Heart right ventricle (tissue), 16 donors: Measurements from ENCODE around the gene ERP44. TPM values are rescaled to one million over a fixed set of nuclear protein-coding genes. Genes with fewer than 3 reads are reported as not detected.

Experiments
- ATAC-seq, 8 donors: fragments of 200-7000 bp; cut with Tn5 transposase; one replicate each; pipeline ENCODE4 v1.9.1; 2020; ENCODE audit warnings: mild to moderate bottlenecking in 8 of 8, moderate library complexity in 8 of 8, moderate number of reproducible peaks in 1 of 8
- DNase-seq, 2 donors: peaks; one replicate each; pipeline ENCODE4 v3.0.0-alpha.2; 2020
- H3K27ac ChIP-seq, 10 donors: fragments of 200-600 bp; sonication (generic) in 2 of 10; one replicate each; pipeline versions ENCODE4 v1.5.0 to v1.8.0; 2020 to 2022; ENCODE audit warnings: mild to moderate bottlenecking in 3 of 10
- H3K27me3 ChIP-seq, 7 donors: fragments of 200-600 bp; one replicate each; pipeline ENCODE4 v1.8.0; 2021 to 2022; ENCODE audit warnings: mild to moderate bottlenecking in 2 of 7
- H3K36me3 ChIP-seq, 9 donors: fragments of 200-600 bp; sonication (generic) in 1 of 9; one replicate each; pipeline versions ENCODE4 v1.5.0 to v1.8.0; 2020 to 2022; ENCODE audit warnings: mild to moderate bottlenecking in 2 of 9
- H3K4me1 ChIP-seq, 9 donors: fragments of 200-600 bp; sonication (generic) in 1 of 9; one replicate each; pipeline versions ENCODE4 v1.5.0 to v1.8.0; 2020 to 2022; ENCODE audit warnings: mild to moderate bottlenecking in 4 of 9
- H3K4me3 ChIP-seq, 10 donors: fragments of 200-600 bp; sonication (generic) in 2 of 10; one replicate each; pipeline versions ENCODE4 v1.5.0 to v1.8.0; 2020 to 2022; ENCODE audit warnings: mild to moderate bottlenecking in 7 of 10, moderate library complexity in 2 of 10
- H3K9me3 ChIP-seq, 11 donors: fragments of 200-600 bp in 10 of 11; sonication (generic) in 2 of 11; one replicate each; pipeline versions ENCODE4 v1.5.0 to v1.8.0; 2013 to 2022; ENCODE audit warnings: mild to moderate bottlenecking in 2 of 11, control low read depth in 1 of 11, moderate library complexity in 1 of 11
- CTCF ChIP-seq, 9 donors: fragments of 200-600 bp; sonication (generic) in 2 of 9; IDR thresholded peaks; one replicate each; pipeline versions ENCODE4 v1.5.0 to v1.8.0; 2021 to 2022; ENCODE audit warnings: antibody characterized with exemption in 9 of 9, mild to moderate bottlenecking in 5 of 9, moderate library complexity in 1 of 9
- WGBS, 2 donors: extraction: QIAGEN DNeasy Blood & Tissue Kit; methylation state at CpG; one replicate each; pipeline ENCODE4 v1.1.7; 2013; ENCODE audit warnings: inconsistent platforms in 1 of 2; 5-methylcytosine and 5-hydroxymethylcytosine counted together
- intact Hi-C, 10 donors: fragments of 100-400 bp; cut with DNase I; formaldehyde crosslinking; loops; one replicate each; pipeline versions ENCODE4 v1.11.1 to v1.14.2; 2022
- polyA plus RNA-seq, 2 donors: library from polyadenylated mRNA; stranded (reverse); fragments of 200-250 nt; gene quantifications; one replicate each; pipeline ENCODE4 v1.2.3, GENCODE V29; 2013
- total RNA-seq, 10 donors: library from RNA; stranded (reverse); fragmentation: NEBNext Ultra II Directional in 3 of 10; extraction: Animal tissue kit (Norgen Biotek cat#: 25700) in 3 of 10; gene quantifications; one replicate each; pipeline versions ENCODE4 v1.2.1 to v1.2.4, GENCODE V29; 2021 to 2023
- donor health status: Arrhythmogenic right ventricular cardiomyopathy.
- donor health status: ischemic (EF 13 %, LVEDD 7.1; RV severe dilation, severe dysfunction).
- donor health status: healthy with polysubstance abuse.
- donor health status: DM: no; HTN: yes; CAD: no.
- donor health status: DM: no; HTN: no; CAD: no.
- donor health status: ischemic (EF 25% LVEDD 6.9; RV normal size, moderate dysfunction).
- donor health status: ischemic (EF 25% LVEDD 5.7; RV mildly dilated, moderate dysfunction).
- donor health status: healthy.
- donor health status: DM: yes; HTN: yes; CAD: no.
- donor health status: Ischemic cardiomyopathy.
- donor health status: ischemic (EF 35%, LVEDD 5.7; RV mildly dilated, moderate dysfunction).
- donor health status: nonischemic (EF 11% LVEDD 7.7; RV severe dilation, severe dysfunction).
- donor health status: DM: yes; HTN: yes; CAD: no.
- donor health status: PGD.
- donor health status: ischemic (EF 29% LVEDD 5.4; RV normal size, mild dysfunction).
- donor health status: nonischemic (EF 23%, LVEDD 6.1; RV moderate dilation, normal function).

Gene ERP44
- total and polyA plus RNA-seq, 12 donors, result 11.9 to 19.8 (median 15.2) TPM

GRCh38 chr9:100108559-100108958, 9.8 kb upstream of the ERP44 start:
- Histone ChIP-seq H3K4me1 (peaks cover 0 to 26% (median 16%) of the 10 kb centered on the region in 9 donors), H3K27ac (no peak overlapping the region), H3K9me3 (no peaks in the 10 kb centered on the region), H3K36me3 (peaks cover 0 to 79% (median 27%) of the 10 kb centered on the region in 9 donors), H3K27me3 (no peaks in the 10 kb centered on the region), H3K4me3 (no peak overlapping the region)
- no peak for ATAC-seq
- DNase-seq, result no peak
- 57 to 65% methylated on average over 2 of the region's 2 CpGs for WGBS, 2 donors
- intact Hi-C loops, result loop anchor here in 2 of 10 donors (10.0 kb wide), 2 partner anchors 96 to 106 kb away; no protein-coding TSS in a partner anchor
- TF ChIP-seq CTCF (IDR thresholded peaks at IDR 0.05), result no peak

GRCh38 chr9:100106616-100107015, 7.8 kb upstream of the ERP44 start:
- Histone ChIP-seq H3K4me3 (no peak overlapping the region), H3K4me1 (peaks cover 0 to 17% (median 11%) of the 10 kb centered on the region in 9 donors), H3K27ac (no peak overlapping the region), H3K27me3 (no peaks in the 10 kb centered on the region), H3K9me3 (no peaks in the 10 kb centered on the region), H3K36me3 (peaks cover 0 to 88% (median 27%) of the 10 kb centered on the region in 9 donors)
- intact Hi-C loops, result loop anchor here in 2 of 10 donors (10.0 kb wide), 2 partner anchors 98 to 108 kb away; no protein-coding TSS in a partner anchor
- DNase-seq, result no peak
- ATAC-seq, result no peak
- WGBS, 2 donors, result 82 to 84% methylated on average over 2 of the region's 2 CpGs
- TF ChIP-seq CTCF (IDR thresholded peaks at IDR 0.05), result no peak

- Histone ChIP-seq H3K4me3 (no peak overlapping the region), H3K27ac (no peak overlapping the region), H3K27me3 (no peaks in the 10 kb centered on the region), H3K4me1 (peaks cover 0 to 9% (median 7%) of the 10 kb centered on the region in 9 donors), H3K36me3 (peaks cover 0 to 91% (median 27%) of the 10 kb centered on the region in 9 donors), H3K9me3 (no peaks in the 10 kb centered on the region)
- WGBS, 2 donors, result 51 to 96% methylated on average over 1 of the region's 1 CpG
- no peak for TF ChIP-seq CTCF (IDR thresholded peaks at IDR 0.05)
- ATAC-seq (no peak), DNase-seq (no peak)
- intact Hi-C loops, result loop anchor here in 2 of 10 donors (10.0 kb wide), 2 partner anchors 99 to 109 kb away; no protein-coding TSS in a partner anchor
These were observed 7.1 kb upstream of the ERP44 start for GRCh38 chr9:100105861-100106260.

GRCh38 chr9:100104314-100104713, 5.5 kb upstream of the ERP44 start:
- WGBS, 2 donors, result 77 to 81% methylated on average over 4 of the region's 4 CpGs
- Histone ChIP-seq H3K36me3 (peaks cover 0 to 76% (median 27%) of the 10 kb centered on the region in 9 donors), H3K4me1 (peaks cover 0 to 10% (median 7%) of the 10 kb centered on the region in 9 donors), H3K9me3 (no peaks in the 10 kb centered on the region), H3K27ac (no peak overlapping the region), H3K27me3 (no peaks in the 10 kb centered on the region), H3K4me3 (no peak overlapping the region)
- intact Hi-C loops, result loop anchor here in 2 of 10 donors (10.0 kb wide), 2 partner anchors 100 to 110 kb away; no protein-coding TSS in a partner anchor
- TF ChIP-seq CTCF (IDR thresholded peaks at IDR 0.05), result no peak
- no peak for DNase-seq
- ATAC-seq, result no peak
